DND-41 (cell line): ENCODE measurements around the gene PHRF1.

Experiments
- CTCF ChIP-seq: IDR thresholded peaks from 2 replicates; pipeline ENCODE4 v1.5.1; 2012; ENCODE audit warnings: borderline replicate concordance, low read length, moderate library complexity, mild to moderate bottlenecking; ENCODE audit not compliant: poor library complexity, severe bottlenecking; ENCODE audit errors: extremely low read depth
- EZH2 ChIP-seq: IDR thresholded peaks from 3 replicates; pipeline ENCODE4 v1.6.1; 2012; ENCODE audit warnings: borderline replicate concordance, low read depth, mild to moderate bottlenecking, moderate library complexity, low read length, inconsistent platforms; ENCODE audit not compliant: severe bottlenecking

GRCh38 chr11:544817-545166 lies 31.5 kb upstream of the PHRF1 start:
- TF ChIP-seq CTCF (no peak), EZH2 (no peak)
